Neural cell (in vitro differentiated cells): ENCODE results near the gene RAD51B. TPM values are rescaled to one million over a fixed set of nuclear protein-coding genes. Genes with fewer than 3 reads are reported as not detected.

Experiments
- H2AFZ ChIP-seq: fragments of 200-600, 300-800 bp; sonication (generic), shearing (Covaris generic); 2 replicates; pipeline ENCODE4 v1.6.0; 2014; ENCODE audit warnings: low read depth, mild to moderate bottlenecking, antibody characterized with exemption, low read length, moderate library complexity
- H3F3A ChIP-seq: fragments of 200-600 bp; shearing (Covaris generic); 2 replicates; pipeline ENCODE4 v1.6.1; 2016; ENCODE audit warnings: mild to moderate bottlenecking, moderate library complexity, mixed read lengths, antibody characterized with exemption, low read length; ENCODE audit not compliant: insufficient read depth, poor library complexity, severe bottlenecking
- H3K27ac ChIP-seq: fragments of 200-600, 300-800 bp; sonication (generic), shearing (Covaris generic); 2 replicates; pipeline ENCODE4 v1.5.1; 2014; ENCODE audit warnings: mild to moderate bottlenecking, low read length, moderate library complexity
- H3K27me3 ChIP-seq: fragments of 300-800, 200-600 bp; sonication (generic), shearing (Covaris generic); 2 replicates; pipeline ENCODE4 v1.6.0; 2014; ENCODE audit warnings: mild to moderate bottlenecking, low read depth, low read length, moderate library complexity; ENCODE audit not compliant: insufficient read depth
- H3K36me3 ChIP-seq: fragments of 300-800, 200-600 bp; sonication (generic), shearing (Covaris generic); 2 replicates; pipeline ENCODE4 v1.5.1; 2014; ENCODE audit warnings: mild to moderate bottlenecking, antibody characterized with exemption, low read length, moderate library complexity; ENCODE audit not compliant: insufficient read depth
- H3K4me2 ChIP-seq: fragments of 300-800, 200-600 bp; sonication (generic), shearing (Covaris generic); 2 replicates; pipeline ENCODE4 v1.6.0; 2014; ENCODE audit warnings: mild to moderate bottlenecking, low read length
- H3K4me3 ChIP-seq: fragments of 300-800, 200-600 bp; sonication (generic), shearing (Covaris generic); 2 replicates; pipeline ENCODE4 v1.5.1; 2014; ENCODE audit warnings: mild to moderate bottlenecking, low read length, moderate library complexity
- H3K79me2 ChIP-seq: fragments of 200-600 bp; shearing (Covaris generic); replicated peaks from 2 replicates; pipeline ENCODE4 v1.6.0; 2014; ENCODE audit warnings: mild to moderate bottlenecking, low read length, moderate library complexity; ENCODE audit not compliant: insufficient read depth
- H3K9ac ChIP-seq: fragments of 300-800, 200-600 bp; sonication (generic), shearing (Covaris generic); 2 replicates; pipeline ENCODE4 v1.6.1; 2016; ENCODE audit warnings: mild to moderate bottlenecking, low read length, mixed read lengths
- H3K9me2 ChIP-seq: fragments of 200-600 bp; shearing (Covaris generic); 2 replicates; pipeline ENCODE4 v1.6.1; 2016; ENCODE audit warnings: mild to moderate bottlenecking, low read length, mixed read lengths; ENCODE audit not compliant: insufficient read depth
- H3K9me3 ChIP-seq: fragments of 200-600, 300-800 bp; sonication (generic), shearing (Covaris generic); 2 replicates; pipeline ENCODE4 v1.6.1; 2016; ENCODE audit warnings: mild to moderate bottlenecking, mixed run types, low read length, moderate library complexity, mixed read lengths
- H4K20me1 ChIP-seq: fragments of 200-600 bp; shearing (Covaris generic); 2 replicates; pipeline ENCODE4 v1.6.1; 2016; ENCODE audit warnings: mild to moderate bottlenecking, mixed run types; ENCODE audit not compliant: insufficient read depth
- CTCF ChIP-seq: fragments of 450-650 bp; IDR thresholded peaks from 2 replicates; pipeline ENCODE4 v1.5.1; 2014; ENCODE audit warnings: antibody characterized with exemption, mild to moderate bottlenecking, moderate library complexity; ENCODE audit not compliant: poor library complexity, severe bottlenecking
- EP300 ChIP-seq: fragments of 450-650 bp; conservative IDR thresholded peaks from 2 replicates; pipeline ENCODE4 v1.6.1; 2014; ENCODE audit warnings: antibody characterized with exemption, mild to moderate bottlenecking, moderate library complexity; ENCODE audit not compliant: poor library complexity, severe bottlenecking
- EZH2 ChIP-seq: fragments of 200-600, 300-800 bp; shearing (Covaris generic), sonication (generic); IDR thresholded peaks from 2 replicates; pipeline ENCODE4 v1.6.1; 2014; ENCODE audit warnings: antibody characterized with exemption, low read length, borderline replicate concordance, mild to moderate bottlenecking; ENCODE audit not compliant: insufficient read depth, poor library complexity, severe bottlenecking
- RAD21 ChIP-seq: fragments of 450-650 bp; conservative IDR thresholded peaks from 2 replicates; pipeline ENCODE4 v1.6.1; 2014; ENCODE audit warnings: antibody characterized with exemption, mild to moderate bottlenecking, moderate library complexity
- TAF1 ChIP-seq: IDR thresholded peaks from 2 replicates; pipeline ENCODE4 v1.6.1; 2012; ENCODE audit warnings: low read depth
- polyA plus RNA-seq: library from polyadenylated mRNA; depleted of rRNA; stranded (reverse); fragments of >200 nt; gene quantifications from 2 replicates; pipeline ENCODE4 v1.2.3, GENCODE V29; 2014
- TF ChIP-seq, protein P1 (sequence below): IDR thresholded peaks from 2 replicates; pipeline ENCODE4 v1.6.1; 2012; ENCODE audit warnings: borderline replicate concordance

The RAD51B gene
- polyA plus RNA-seq, 1 donor from 2014 or later = 3.1 TPM

GRCh38 chr14:68622856-68623255, 803.3 kb downstream of the RAD51B start:
- Histone ChIP-seq H3K9ac (no peak overlapping the region), H4K20me1 (no peaks in the 10 kb centered on the region), H3F3A (no peaks in the 10 kb centered on the region), H3K4me2 (no peak overlapping the region), H3K79me2 (no peaks in the 10 kb centered on the region), H3K27ac (no peak overlapping the region), H3K4me3 (no peak overlapping the region), H2AFZ (no peak overlapping the region), H3K27me3 (no peaks in the 10 kb centered on the region), H3K36me3 (no peaks in the 10 kb centered on the region), H3K9me2 (no peaks in the 10 kb centered on the region), H3K9me3 (peaks cover 4% of the 10 kb centered on the region)
- TF ChIP-seq EP300 = no peak
- TF ChIP-seq EZH2 = no peak
- TF ChIP-seq, protein P1, sequence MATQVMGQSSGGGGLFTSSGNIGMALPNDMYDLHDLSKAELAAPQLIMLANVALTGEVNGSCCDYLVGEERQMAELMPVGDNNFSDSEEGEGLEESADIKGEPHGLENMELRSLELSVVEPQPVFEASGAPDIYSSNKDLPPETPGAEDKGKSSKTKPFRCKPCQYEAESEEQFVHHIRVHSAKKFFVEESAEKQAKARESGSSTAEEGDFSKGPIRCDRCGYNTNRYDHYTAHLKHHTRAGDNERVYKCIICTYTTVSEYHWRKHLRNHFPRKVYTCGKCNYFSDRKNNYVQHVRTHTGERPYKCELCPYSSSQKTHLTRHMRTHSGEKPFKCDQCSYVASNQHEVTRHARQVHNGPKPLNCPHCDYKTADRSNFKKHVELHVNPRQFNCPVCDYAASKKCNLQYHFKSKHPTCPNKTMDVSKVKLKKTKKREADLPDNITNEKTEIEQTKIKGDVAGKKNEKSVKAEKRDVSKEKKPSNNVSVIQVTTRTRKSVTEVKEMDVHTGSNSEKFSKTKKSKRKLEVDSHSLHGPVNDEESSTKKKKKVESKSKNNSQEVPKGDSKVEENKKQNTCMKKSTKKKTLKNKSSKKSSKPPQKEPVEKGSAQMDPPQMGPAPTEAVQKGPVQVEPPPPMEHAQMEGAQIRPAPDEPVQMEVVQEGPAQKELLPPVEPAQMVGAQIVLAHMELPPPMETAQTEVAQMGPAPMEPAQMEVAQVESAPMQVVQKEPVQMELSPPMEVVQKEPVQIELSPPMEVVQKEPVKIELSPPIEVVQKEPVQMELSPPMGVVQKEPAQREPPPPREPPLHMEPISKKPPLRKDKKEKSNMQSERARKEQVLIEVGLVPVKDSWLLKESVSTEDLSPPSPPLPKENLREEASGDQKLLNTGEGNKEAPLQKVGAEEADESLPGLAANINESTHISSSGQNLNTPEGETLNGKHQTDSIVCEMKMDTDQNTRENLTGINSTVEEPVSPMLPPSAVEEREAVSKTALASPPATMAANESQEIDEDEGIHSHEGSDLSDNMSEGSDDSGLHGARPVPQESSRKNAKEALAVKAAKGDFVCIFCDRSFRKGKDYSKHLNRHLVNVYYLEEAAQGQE = no peak
- no peak for TF ChIP-seq TAF1
- TF ChIP-seq CTCF = no peak

- H3K4me3 ChIP-seq = no peak overlapping the region
- TF ChIP-seq RAD21 = no peak
- TF ChIP-seq, protein P1 = no peak
- H3K27ac ChIP-seq = no peak overlapping the region
- H3F3A ChIP-seq = no peaks in the 10 kb centered on the region
- H3K79me2 ChIP-seq = no peaks in the 10 kb centered on the region
- H3K9me2 ChIP-seq = no peaks in the 10 kb centered on the region
- H2AFZ ChIP-seq = no peak overlapping the region
- no peak overlapping the region for H3K4me2 ChIP-seq
- H4K20me1 ChIP-seq = no peaks in the 10 kb centered on the region
- H3K36me3 ChIP-seq = no peaks in the 10 kb centered on the region
- H3K9me3 ChIP-seq = no peaks in the 10 kb centered on the region
- no peak overlapping the region for H3K9ac ChIP-seq
- H3K27me3 ChIP-seq = no peaks in the 10 kb centered on the region
Observed at GRCh38 chr14:68623307-68623706, 803.7 kb downstream of the RAD51B start.
